GM19463 (cell line): ENCODE results near the gene MAGT1.
A peak's percentile ranks its signal among the peaks of the same experiment; 100 is the strongest.
"Not testable (repeated sequence)": the region's sequence is repeated elsewhere in the genome, so short reads cannot be mapped to it uniquely, and the experiment has no call there.

Experiments
- ATAC-seq: cut with Tn5 transposase; IDR thresholded peaks from one replicate; pipeline ENCODE4 v1.9.1; 2021; ENCODE audit warnings: mild to moderate bottlenecking, moderate library complexity; ENCODE audit not compliant: unreplicated experiment

The MAGT1 gene

GRCh38 chrX:77875372-77875771, 19.9 kb downstream of the MAGT1 start:
- no peak for ATAC-seq

GRCh38 chrX:77831544-77831943, 63.7 kb downstream of the MAGT1 start:
- ATAC-seq = not testable (repeated sequence)

- not testable (repeated sequence) for ATAC-seq
Observed at GRCh38 chrX:77821989-77822388, 73.2 kb downstream of the MAGT1 start.

- no peak for ATAC-seq
Observed at GRCh38 chrX:77820091-77820727, 75.0 kb downstream of the MAGT1 start.

- ATAC-seq = no peak
Observed at GRCh38 chrX:77814210-77814609, 81.0 kb downstream of the MAGT1 start.

- ATAC-seq = no peak
Observed at GRCh38 chrX:77802201-77802600, 93.0 kb downstream of the MAGT1 start.

GRCh38 chrX:77795124-77795523, 100.1 kb downstream of the MAGT1 start:
- no peak for ATAC-seq

GRCh38 chrX:77793946-77794345, 101.3 kb downstream of the MAGT1 start:
- no peak for ATAC-seq

GRCh38 chrX:77788050-77788449, 107.2 kb downstream of the MAGT1 start:
- no peak for ATAC-seq

- peak; percentile 5 for ATAC-seq
Observed at GRCh38 chrX:77786365-77786680, 108.9 kb downstream of the MAGT1 start.

GRCh38 chrX:77785486-77786364, 109.5 kb downstream of the MAGT1 start, which contains the start of gene ATRX:
TSS of gene ATRX (minus strand) at chrX:77786216. CDS start at chrX:77786001, 215 bp downstream.
- peak; percentile 95 for ATAC-seq

- ATAC-seq = no peak
Observed at GRCh38 chrX:77779695-77780094, 115.5 kb downstream of the MAGT1 start.

GRCh38 chrX:77776659-77777058, 118.6 kb downstream of the MAGT1 start:
- ATAC-seq = no peak
